ENCODE measurements around the gene SMOC1.
A peak's percentile ranks its signal among the peaks of the same experiment; 100 is the strongest.

SMOC1 gene

GRCh38 chr14:69865701-69866365, 13.4 kb upstream of the SMOC1 start:
- Histone ChIP-seq H3K36me3 (ENCODE audit: insufficient read depth, low read length) (no peaks in the 10 kb centered on the region), H3K27me3 (ENCODE audit: insufficient read depth, low read length) (no peaks in the 10 kb centered on the region), H3K27ac (ENCODE audit: low read depth, low read length) (no peak overlapping the region), H3K4me3 (ENCODE audit: low read length) (no peak overlapping the region), H3K9me3 (ENCODE audit: insufficient read depth, low read depth, low read length) (peaks cover 10% of the 10 kb centered on the region), H3K9ac (ENCODE audit: low read depth, low read length) (no peak overlapping the region), H3K4me1 (ENCODE audit: insufficient read depth, low read length) (peaks cover 12% of the 10 kb centered on the region)
- WGBS: 90% methylated on average over 8 of the region's 8 CpGs

- H3K4me3 ChIP-seq (ENCODE audit: low read length): no peak overlapping the region
- H3K9me3 ChIP-seq (ENCODE audit: insufficient read depth, low read depth, low read length): peaks cover 10% of the 10 kb centered on the region
- H3K4me1 ChIP-seq (ENCODE audit: insufficient read depth, low read length): no peaks in the 10 kb centered on the region
- no peaks in the 10 kb centered on the region for H3K36me3 ChIP-seq (ENCODE audit: insufficient read depth, low read length)
- no peak overlapping the region for H3K27ac ChIP-seq (ENCODE audit: low read depth, low read length)
- WGBS: 97% methylated on average over 3 of the region's 5 CpGs
- H3K27me3 ChIP-seq (ENCODE audit: insufficient read depth, low read length): no peaks in the 10 kb centered on the region
- H3K9ac ChIP-seq (ENCODE audit: low read depth, low read length): no peak overlapping the region
Measured at GRCh38 chr14:69868363-69868963, 10.8 kb upstream of the SMOC1 start.

- Histone ChIP-seq H3K27ac (ENCODE audit: low read depth, low read length) (no peak overlapping the region), H3K9me3 (ENCODE audit: insufficient read depth, low read depth, low read length) (no peaks in the 10 kb centered on the region), H3K9ac (ENCODE audit: low read depth, low read length) (no peak overlapping the region), H3K27me3 (ENCODE audit: insufficient read depth, low read length) (no peaks in the 10 kb centered on the region), H3K36me3 (ENCODE audit: insufficient read depth, low read length) (no peaks in the 10 kb centered on the region), H3K4me1 (ENCODE audit: insufficient read depth, low read length) (no peaks in the 10 kb centered on the region), H3K4me3 (ENCODE audit: low read length) (no peak overlapping the region)
- WGBS: 95% methylated on average over 2 of the region's 2 CpGs
Measured at GRCh38 chr14:69870613-69871012, 8.6 kb upstream of the SMOC1 start.

- no peak overlapping the region for H3K27ac ChIP-seq (ENCODE audit: low read depth, low read length)
- H3K9me3 ChIP-seq (ENCODE audit: insufficient read depth, low read depth, low read length): no peaks in the 10 kb centered on the region
- peaks cover 17% of the 10 kb centered on the region for H3K27me3 ChIP-seq (ENCODE audit: insufficient read depth, low read length)
- 88% methylated on average over 5 of the region's 5 CpGs for WGBS
- H3K9ac ChIP-seq (ENCODE audit: low read depth, low read length): no peak overlapping the region
- no peaks in the 10 kb centered on the region for H3K4me1 ChIP-seq (ENCODE audit: insufficient read depth, low read length)
- no peaks in the 10 kb centered on the region for H3K36me3 ChIP-seq (ENCODE audit: insufficient read depth, low read length)
- no peak overlapping the region for H3K4me3 ChIP-seq (ENCODE audit: low read length)
Measured at GRCh38 chr14:69873877-69874780, 5.1 kb upstream of the SMOC1 start.

- Histone ChIP-seq H3K27me3 (ENCODE audit: insufficient read depth, low read length) (peaks cover 38% of the 10 kb centered on the region), H3K4me1 (ENCODE audit: insufficient read depth, low read length) (no peaks in the 10 kb centered on the region), H3K4me3 (ENCODE audit: low read length) (no peak overlapping the region), H3K36me3 (ENCODE audit: insufficient read depth, low read length) (no peaks in the 10 kb centered on the region), H3K9ac (ENCODE audit: low read depth, low read length) (no peak overlapping the region), H3K27ac (ENCODE audit: low read depth, low read length) (no peak overlapping the region), H3K9me3 (ENCODE audit: insufficient read depth, low read depth, low read length) (no peaks in the 10 kb centered on the region)
- WGBS: 44% methylated on average over 2 of the region's 2 CpGs
Measured at GRCh38 chr14:69876221-69876847, 2.9 kb upstream of the SMOC1 start.

GRCh38 chr14:69876848-69877306, 2.3 kb upstream of the SMOC1 start:
- Histone ChIP-seq H3K9ac (ENCODE audit: low read depth, low read length) (no peak overlapping the region), H3K9me3 (ENCODE audit: insufficient read depth, low read depth, low read length) (no peaks in the 10 kb centered on the region), H3K4me1 (ENCODE audit: insufficient read depth, low read length) (no peaks in the 10 kb centered on the region), H3K4me3 (ENCODE audit: low read length) (no peak overlapping the region), H3K27ac (ENCODE audit: low read depth, low read length) (no peak overlapping the region), H3K27me3 (ENCODE audit: insufficient read depth, low read length) (peaks cover 43% of the 10 kb centered on the region), H3K36me3 (ENCODE audit: insufficient read depth, low read length) (no peaks in the 10 kb centered on the region)
- WGBS: 86% methylated on average over 3 of the region's 3 CpGs

- no peak overlapping the region for H3K9ac ChIP-seq (ENCODE audit: low read depth, low read length)
- no peak overlapping the region for H3K4me3 ChIP-seq (ENCODE audit: low read length)
- H3K27me3 ChIP-seq (ENCODE audit: insufficient read depth, low read length): peaks cover 49% of the 10 kb centered on the region
- H3K9me3 ChIP-seq (ENCODE audit: insufficient read depth, low read depth, low read length): no peaks in the 10 kb centered on the region
- peaks cover 3% of the 10 kb centered on the region for H3K4me1 ChIP-seq (ENCODE audit: insufficient read depth, low read length)
- H3K27ac ChIP-seq (ENCODE audit: low read depth, low read length): no peak overlapping the region
- no peaks in the 10 kb centered on the region for H3K36me3 ChIP-seq (ENCODE audit: insufficient read depth, low read length)
- WGBS: 52% methylated on average over 2 of the region's 2 CpGs
Measured at GRCh38 chr14:69877492-69877891, 1.7 kb upstream of the SMOC1 start.

GRCh38 chr14:69878251-69878650, 965 bp upstream of the SMOC1 start:
- Histone ChIP-seq H3K36me3 (ENCODE audit: insufficient read depth, low read length) (no peaks in the 10 kb centered on the region), H3K9me3 (ENCODE audit: insufficient read depth, low read depth, low read length) (no peaks in the 10 kb centered on the region), H3K27me3 (ENCODE audit: insufficient read depth, low read length) (peaks cover 49% of the 10 kb centered on the region), H3K4me3 (ENCODE audit: low read length) (no peak overlapping the region), H3K4me1 (ENCODE audit: insufficient read depth, low read length) (peaks cover 6% of the 10 kb centered on the region), H3K9ac (ENCODE audit: low read depth, low read length) (no peak overlapping the region), H3K27ac (ENCODE audit: low read depth, low read length) (no peak overlapping the region)
- WGBS: 87% methylated on average over 9 of the region's 9 CpGs

GRCh38 chr14:69880044-69880487, 850 bp downstream of the SMOC1 start:
- peak overlapping the region; percentile 65 for H3K4me3 ChIP-seq (ENCODE audit: low read length)
- H3K27me3 ChIP-seq (ENCODE audit: insufficient read depth, low read length): peaks cover 49% of the 10 kb centered on the region
- no peak overlapping the region for H3K27ac ChIP-seq (ENCODE audit: low read depth, low read length)
- no peaks in the 10 kb centered on the region for H3K9me3 ChIP-seq (ENCODE audit: insufficient read depth, low read depth, low read length)
- WGBS: 11% methylated on average over 21 of the region's 21 CpGs
- peaks cover 6% of the 10 kb centered on the region for H3K4me1 ChIP-seq (ENCODE audit: insufficient read depth, low read length)
- no peak overlapping the region for H3K9ac ChIP-seq (ENCODE audit: low read depth, low read length)
- no peaks in the 10 kb centered on the region for H3K36me3 ChIP-seq (ENCODE audit: insufficient read depth, low read length)

GRCh38 chr14:69880893-69881292, 1.7 kb downstream of the SMOC1 start:
- Histone ChIP-seq H3K4me1 (ENCODE audit: insufficient read depth, low read length) (peaks cover 6% of the 10 kb centered on the region), H3K36me3 (ENCODE audit: insufficient read depth, low read length) (no peaks in the 10 kb centered on the region), H3K9me3 (ENCODE audit: insufficient read depth, low read depth, low read length) (no peaks in the 10 kb centered on the region), H3K27me3 (ENCODE audit: insufficient read depth, low read length) (peaks cover 49% of the 10 kb centered on the region), H3K9ac (ENCODE audit: low read depth, low read length) (no peak overlapping the region), H3K27ac (ENCODE audit: low read depth, low read length) (no peak overlapping the region), H3K4me3 (ENCODE audit: low read length) (peak overlapping the region; percentile 3; the same call in 1 of the 2 replicates)
- 83% methylated on average over 5 of the region's 5 CpGs for WGBS
